SK-N-SH (cell line): ENCODE data around the gene G6PC1. TPM values are rescaled to one million over a fixed set of nuclear protein-coding genes. Genes with fewer than 3 reads are reported as not detected.

ENCODE experiments used
- CTCF ChIA-PET: fragments of 300-600, 350-600 bp; formaldehyde crosslinking; extraction: SDS; loops from one replicate; lab custom pipeline; 2021; lab: Yijun Ruan, JAX
- POLR2A ChIA-PET: fragments of 350-600 bp; sonication (Branson Sonifier 250); formaldehyde crosslinking; extraction: SDS; loops from one replicate; lab custom pipeline; 2020; ENCODE audit warnings: antibody characterized with exemption, inconsistent platforms; lab: Yijun Ruan, JAX
- DNase-seq: peaks from one replicate; pipeline ENCODE4 v3.0.0; 2012
- H2AFZ ChIP-seq: fragments of 200-600 bp; sonication (generic); 2 replicates; pipeline ENCODE4 v1.8.1; 2016; ENCODE audit warnings: antibody characterized with exemption, mild to moderate bottlenecking, low read depth
- H3F3A ChIP-seq: fragments of 200-600 bp; sonication (generic); replicated peaks from 2 replicates; pipeline ENCODE3; 2016; ENCODE audit warnings: antibody characterized with exemption, mild to moderate bottlenecking; ENCODE audit not compliant: insufficient read depth
- H3K27ac ChIP-seq, 2 experiments: fragments of 200-500 bp in 1 of 2; fragments of 200-600 bp in 1 of 2; sonication (Bioruptor generic) in 1 of 2; sonication (generic), shearing (Covaris generic) in 1 of 2; 2 replicates each; pipeline versions ENCODE4 v1.5.1 to v1.6.1; 2014 to 2016; ENCODE audit warnings: low read depth in 2 of 2, inconsistent platforms in 1 of 2, low read length in 1 of 2, mild to moderate bottlenecking in 1 of 2, mixed read lengths in 1 of 2
- H3K27me3 ChIP-seq: fragments of 200-600 bp; sonication (generic), shearing (Covaris generic); 2 replicates; pipeline ENCODE4 v1.6.1; 2016; ENCODE audit warnings: mixed run types; ENCODE audit not compliant: insufficient read depth
- H3K36me3 ChIP-seq, 2 experiments: fragments of 200-500 bp in 1 of 2; fragments of 200-600 bp in 1 of 2; sonication (Bioruptor generic) in 1 of 2; sonication (generic) in 1 of 2; replicated peaks in 1 of 2; 2 replicates each; pipeline versions ENCODE3 to v1.5.1; 2014 to 2016; ENCODE audit warnings: low read length in 1 of 2, mild to moderate bottlenecking in 1 of 2; ENCODE audit not compliant: insufficient read depth in 2 of 2, control insufficient read depth in 1 of 2
- H3K4me1 ChIP-seq, 2 experiments: fragments of 200-500 bp in 1 of 2; fragments of 200-600 bp in 1 of 2; sonication (Bioruptor generic) in 1 of 2; sonication (generic), shearing (Covaris generic) in 1 of 2; 2 replicates each; pipeline versions ENCODE4 v1.5.1 to v1.6.1; 2014 to 2016; ENCODE audit warnings: low read depth in 1 of 2, low read length in 1 of 2, mixed run types in 1 of 2; ENCODE audit not compliant: insufficient read depth in 2 of 2, control insufficient read depth in 1 of 2
- H3K4me2 ChIP-seq: fragments of 200-600 bp; sonication (generic), shearing (Covaris generic); 2 replicates; pipeline ENCODE4 v1.6.1; 2017; ENCODE audit warnings: mixed run types
- H3K4me3 ChIP-seq, 2 experiments: fragments of 200-500 bp in 1 of 2; fragments of 200-600 bp in 1 of 2; sonication (Bioruptor generic) in 1 of 2; sonication (generic), shearing (Covaris generic) in 1 of 2; 2 replicates each; pipeline versions ENCODE4 v1.5.1 to v1.8.1; 2014 to 2016; ENCODE audit warnings: low read depth in 2 of 2, inconsistent platforms in 1 of 2, low read length in 1 of 2, mild to moderate bottlenecking in 1 of 2, mixed read lengths in 1 of 2, moderate library complexity in 1 of 2
- H3K79me2 ChIP-seq: fragments of 200-600 bp; sonication (generic); 2 replicates; pipeline ENCODE4 v1.8.1; 2017; ENCODE audit warnings: mild to moderate bottlenecking; ENCODE audit not compliant: insufficient read depth
- H3K9ac ChIP-seq: fragments of 200-600 bp; sonication (generic); 2 replicates; pipeline ENCODE4 v1.6.1; 2017; ENCODE audit warnings: mixed run types
- H3K9me2 ChIP-seq: fragments of 200-600 bp; sonication (generic); 2 replicates; pipeline ENCODE4 v1.6.1; 2017; ENCODE audit warnings: mixed run types
- H3K9me3 ChIP-seq: fragments of 200-600 bp; sonication (generic); 2 replicates; pipeline ENCODE4 v1.6.1; 2017; ENCODE audit warnings: mixed run types, mild to moderate bottlenecking, moderate library complexity
- H4K20me1 ChIP-seq: fragments of 200-600 bp; sonication (generic); 2 replicates; pipeline ENCODE4 v1.6.1; 2017; ENCODE audit warnings: mild to moderate bottlenecking, mixed run types; ENCODE audit not compliant: insufficient read depth
- EZH2phosphoT487 ChIP-seq: fragments of 200-600 bp; sonication (generic); IDR thresholded peaks from 2 replicates; pipeline ENCODE4 v1.6.1; 2017; ENCODE audit warnings: low read depth, mixed run types, mild to moderate bottlenecking, antibody characterized with exemption, moderate library complexity, borderline replicate concordance
- FOSL2 ChIP-seq: IDR thresholded peaks from 2 replicates; pipeline ENCODE4 v1.4.0; 2012; ENCODE audit warnings: low read depth, mild to moderate bottlenecking, moderate library complexity, borderline replicate concordance
- GATA2 ChIP-seq: sonication (generic); formaldehyde crosslinking; IDR thresholded peaks from 2 replicates; pipeline ENCODE4 v1.5.0; 2020; ENCODE audit warnings: mild to moderate bottlenecking, missing genetic modification reagents
- MXI1 ChIP-seq: IDR thresholded peaks from 2 replicates; pipeline ENCODE4 v1.6.1; 2012; ENCODE audit warnings: mild to moderate bottlenecking, low read depth, low read length, improper control_type of control experiment
- NFIC ChIP-seq: IDR thresholded peaks from 2 replicates; pipeline ENCODE4 v1.4.0; 2012; ENCODE audit warnings: borderline replicate concordance
- POLR2AphosphoS5 ChIP-seq: IDR thresholded peaks from 2 replicates; pipeline ENCODE4 v1.6.1; 2012; ENCODE audit warnings: low read depth, low read length
- RAD21 ChIP-seq: IDR thresholded peaks from 2 replicates; pipeline ENCODE4 v1.6.1; 2012; ENCODE audit warnings: mild to moderate bottlenecking, low read length
- SMC3 ChIP-seq: IDR thresholded peaks from 2 replicates; pipeline ENCODE4 v1.6.1; 2012; ENCODE audit warnings: low read depth, low read length, improper control_type of control experiment
- TCF12 ChIP-seq: IDR thresholded peaks from 2 replicates; pipeline ENCODE4 v1.4.0; 2012
- TEAD4 ChIP-seq: IDR thresholded peaks from 2 replicates; pipeline ENCODE4 v1.4.0; 2012; ENCODE audit warnings: mild to moderate bottlenecking, borderline replicate concordance; ENCODE audit not compliant: insufficient read depth
- WGBS: methylation state at CpG from one replicate; pipeline ENCODE4 v1.1.6; 2017; ENCODE audit warnings: low lambda C conversion rate; 5-methylcytosine and 5-hydroxymethylcytosine counted together
- polyA plus RNA-seq, 3 experiments: library from polyadenylated mRNA; depleted of rRNA; stranded (reverse); fragments of >200 nt; gene quantifications; 2 replicates each; pipeline ENCODE4 v1.2.3, GENCODE V29; 2012
- TF ChIP-seq, protein P1 (sequence below): IDR thresholded peaks from 2 replicates; pipeline ENCODE4; 2012
- TF ChIP-seq, protein P2 (sequence below): IDR thresholded peaks from 2 replicates; pipeline ENCODE4 v1.4.0; 2012; ENCODE audit warnings: low read depth
- TF ChIP-seq, protein P3 (sequence below): fragments of 150-350 bp; IDR thresholded peaks from 2 replicates; pipeline ENCODE4 v1.6.1; 2016; ENCODE audit warnings: mild to moderate bottlenecking, low read depth, low read length
- TF ChIP-seq, protein P4 (sequence below): IDR thresholded peaks from 2 replicates; pipeline ENCODE4 v1.4.0; 2012; ENCODE audit warnings: low read depth, borderline replicate concordance

Gene G6PC1
- polyA plus RNA-seq, 1 of the 3 experiments (the other 2 are of a cell fraction): not detected

DNA sequence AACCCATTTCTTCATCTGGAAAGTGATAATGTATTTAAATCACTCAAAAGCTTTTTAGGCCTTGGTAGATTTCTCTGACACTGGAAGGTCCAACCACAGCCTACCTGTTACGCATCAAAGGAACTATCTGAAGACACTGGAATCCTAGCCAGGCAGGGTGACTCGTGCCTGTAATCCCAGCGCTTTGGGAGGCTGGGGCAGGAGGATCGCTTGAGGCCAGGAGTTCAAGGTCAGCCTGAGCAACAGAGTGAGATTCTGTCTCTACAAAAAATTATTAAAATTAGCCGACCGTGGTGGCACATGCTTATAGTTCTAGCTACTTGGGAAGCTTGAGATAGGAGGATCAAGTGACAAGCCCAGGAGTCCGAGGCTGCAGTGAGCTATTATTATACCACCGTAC, 18.4 kb upstream of the G6PC1 start:
- TF ChIP-seq GATA2 (CRISPR knock-in tag) (no peak), TEAD4 (no peak), FOSL2 (no peak), MXI1 (no peak), SMC3 (no peak), RAD21 (no peak), EZH2phosphoT487 (no peak), NFIC (no peak), POLR2AphosphoS5 (no peak), TCF12 (no peak)
- TF ChIP-seq, protein P1, sequence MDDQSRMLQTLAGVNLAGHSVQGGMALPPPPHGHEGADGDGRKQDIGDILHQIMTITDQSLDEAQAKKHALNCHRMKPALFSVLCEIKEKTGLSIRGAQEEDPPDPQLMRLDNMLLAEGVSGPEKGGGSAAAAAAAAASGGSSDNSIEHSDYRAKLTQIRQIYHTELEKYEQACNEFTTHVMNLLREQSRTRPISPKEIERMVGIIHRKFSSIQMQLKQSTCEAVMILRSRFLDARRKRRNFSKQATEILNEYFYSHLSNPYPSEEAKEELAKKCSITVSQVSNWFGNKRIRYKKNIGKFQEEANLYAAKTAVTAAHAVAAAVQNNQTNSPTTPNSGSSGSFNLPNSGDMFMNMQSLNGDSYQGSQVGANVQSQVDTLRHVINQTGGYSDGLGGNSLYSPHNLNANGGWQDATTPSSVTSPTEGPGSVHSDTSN: no peak
- TF ChIP-seq, protein P2, sequence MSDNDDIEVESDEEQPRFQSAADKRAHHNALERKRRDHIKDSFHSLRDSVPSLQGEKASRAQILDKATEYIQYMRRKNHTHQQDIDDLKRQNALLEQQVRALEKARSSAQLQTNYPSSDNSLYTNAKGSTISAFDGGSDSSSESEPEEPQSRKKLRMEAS: no peak
- TF ChIP-seq, protein P3, sequence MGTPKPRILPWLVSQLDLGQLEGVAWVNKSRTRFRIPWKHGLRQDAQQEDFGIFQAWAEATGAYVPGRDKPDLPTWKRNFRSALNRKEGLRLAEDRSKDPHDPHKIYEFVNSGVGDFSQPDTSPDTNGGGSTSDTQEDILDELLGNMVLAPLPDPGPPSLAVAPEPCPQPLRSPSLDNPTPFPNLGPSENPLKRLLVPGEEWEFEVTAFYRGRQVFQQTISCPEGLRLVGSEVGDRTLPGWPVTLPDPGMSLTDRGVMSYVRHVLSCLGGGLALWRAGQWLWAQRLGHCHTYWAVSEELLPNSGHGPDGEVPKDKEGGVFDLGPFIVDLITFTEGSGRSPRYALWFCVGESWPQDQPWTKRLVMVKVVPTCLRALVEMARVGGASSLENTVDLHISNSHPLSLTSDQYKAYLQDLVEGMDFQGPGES: no peak
- TF ChIP-seq, protein P4, sequence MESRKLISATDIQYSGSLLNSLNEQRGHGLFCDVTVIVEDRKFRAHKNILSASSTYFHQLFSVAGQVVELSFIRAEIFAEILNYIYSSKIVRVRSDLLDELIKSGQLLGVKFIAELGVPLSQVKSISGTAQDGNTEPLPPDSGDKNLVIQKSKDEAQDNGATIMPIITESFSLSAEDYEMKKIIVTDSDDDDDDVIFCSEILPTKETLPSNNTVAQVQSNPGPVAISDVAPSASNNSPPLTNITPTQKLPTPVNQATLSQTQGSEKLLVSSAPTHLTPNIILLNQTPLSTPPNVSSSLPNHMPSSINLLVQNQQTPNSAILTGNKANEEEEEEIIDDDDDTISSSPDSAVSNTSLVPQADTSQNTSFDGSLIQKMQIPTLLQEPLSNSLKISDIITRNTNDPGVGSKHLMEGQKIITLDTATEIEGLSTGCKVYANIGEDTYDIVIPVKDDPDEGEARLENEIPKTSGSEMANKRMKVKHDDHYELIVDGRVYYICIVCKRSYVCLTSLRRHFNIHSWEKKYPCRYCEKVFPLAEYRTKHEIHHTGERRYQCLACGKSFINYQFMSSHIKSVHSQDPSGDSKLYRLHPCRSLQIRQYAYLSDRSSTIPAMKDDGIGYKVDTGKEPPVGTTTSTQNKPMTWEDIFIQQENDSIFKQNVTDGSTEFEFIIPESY: no peak
- Histone ChIP-seq H3K4me3 (no peak overlapping the region), H3K36me3 (no peaks in the 10 kb centered on the region), H3K4me1 (no peaks in the 10 kb centered on the region), H3K79me2 (no peaks in the 10 kb centered on the region), H3K9me3 (no peaks in the 10 kb centered on the region), H3K9ac (no peak overlapping the region), H3F3A (no peaks in the 10 kb centered on the region), H3K27me3 (peaks cover 20% of the 10 kb centered on the region), H2AFZ (no peak overlapping the region), H4K20me1 (no peaks in the 10 kb centered on the region), H3K9me2 (no peaks in the 10 kb centered on the region), H3K4me2 (no peak overlapping the region), H3K27ac (no peak overlapping the region)
- no peak for DNase-seq
- 67% methylated on average over 8 of the region's 8 CpGs for WGBS
- ChIA-PET POLR2A (no interaction called here), CTCF (no interaction called here)
